Cardiac septum (tissue), 1 donor: ENCODE results near the gene KPNA6. TPM values are rescaled to one million over a fixed set of nuclear protein-coding genes. Genes with fewer than 3 reads are reported as not detected.
"Not testable (repeated sequence)": the region's sequence is repeated elsewhere in the genome, so short reads cannot be mapped to it uniquely, and the experiment has no call there.

Experiments
- DNase-seq: peaks from one replicate; pipeline ENCODE4 v3.0.0-alpha.2; 2020; ENCODE audit warnings: low spot score
- intact Hi-C: fragments of 100-400 bp; cut with DNase I; formaldehyde crosslinking; loops from one replicate; pipeline ENCODE4 v1.14.0; 2022
- long read RNA-seq: library from polyadenylated mRNA; unstranded; transcript quantifications from one replicate; pipeline ENCODE4 v2.0.0, GENCODE V29; 2021
- total RNA-seq: library from RNA; stranded (reverse); fragmentation: NEBNext Ultra II Directional; extraction: Animal tissue kit (Norgen Biotek cat#: 25700); gene quantifications from one replicate; pipeline ENCODE4 v1.2.1, GENCODE V29; 2021
- donor health status: DM: no; HTN: no; CAD: no.

KPNA6 gene
- 81.4 TPM for total RNA-seq
- long read RNA-seq, full-length matches to known transcripts, result 12 of 21 reads
- long read RNA-seq, partial matches to known transcripts, result 6 of 21 reads
- long read RNA-seq, other reads (novel, unspliced or antisense), result 3 of 21 reads

DNA sequence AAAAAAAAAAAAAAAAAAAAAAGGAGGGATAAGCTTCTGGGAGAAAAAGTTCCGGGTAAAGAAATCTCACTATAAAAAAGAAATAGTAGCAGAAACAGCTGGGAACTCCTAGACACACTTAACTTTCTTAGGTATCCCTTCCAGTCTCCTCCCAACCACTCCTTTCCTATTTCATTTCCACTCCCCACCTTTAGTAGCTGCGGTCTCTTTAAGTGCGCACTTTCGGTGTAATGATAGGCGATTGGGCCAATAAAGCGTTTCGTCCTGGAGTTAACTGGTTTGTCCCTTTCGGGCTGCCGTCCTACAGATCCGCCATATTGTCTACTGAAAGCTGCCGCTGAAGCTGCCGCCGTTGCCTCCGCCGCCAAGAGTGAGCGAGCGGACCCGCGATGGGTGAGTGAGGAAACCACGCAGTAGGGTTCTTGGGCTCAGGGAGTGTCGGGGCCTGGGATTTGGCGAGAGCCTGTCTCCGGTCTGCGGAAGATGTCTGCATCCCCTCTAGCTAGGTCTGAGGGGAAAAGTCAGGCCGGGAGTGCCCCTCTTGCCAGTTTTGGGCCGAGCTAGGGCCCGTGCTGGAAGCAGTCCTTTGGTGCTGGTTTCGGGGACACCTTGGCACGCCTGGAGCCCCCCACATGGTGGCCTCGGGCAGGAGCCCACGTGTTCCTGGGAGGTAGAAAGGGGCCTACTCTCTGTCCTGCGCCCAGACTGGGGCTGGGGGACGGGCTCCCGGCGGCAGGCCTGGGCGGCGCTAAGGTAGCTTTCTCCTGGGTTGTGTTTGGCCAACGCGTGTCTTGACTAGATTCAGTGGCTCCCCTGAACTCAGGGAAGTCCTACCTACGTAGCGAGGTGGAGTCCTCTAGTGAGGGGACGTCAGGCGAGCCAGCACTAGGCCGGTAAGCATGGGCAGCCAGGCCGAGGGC is at the start of gene KPNA6:
KPNA6 (plus strand) TSS at position 315 of the 920 bp plus-strand sequence; CDS start at position 390, 75 bp downstream.
- DNase-seq, result peak; percentile 93
- intact Hi-C loops, result loop anchor here (2.0 to 5.0 kb wide), 3 partner anchors 35 to 89 kb away; partner anchors contain the start of genes TMEM39B and TXLNA

DNA sequence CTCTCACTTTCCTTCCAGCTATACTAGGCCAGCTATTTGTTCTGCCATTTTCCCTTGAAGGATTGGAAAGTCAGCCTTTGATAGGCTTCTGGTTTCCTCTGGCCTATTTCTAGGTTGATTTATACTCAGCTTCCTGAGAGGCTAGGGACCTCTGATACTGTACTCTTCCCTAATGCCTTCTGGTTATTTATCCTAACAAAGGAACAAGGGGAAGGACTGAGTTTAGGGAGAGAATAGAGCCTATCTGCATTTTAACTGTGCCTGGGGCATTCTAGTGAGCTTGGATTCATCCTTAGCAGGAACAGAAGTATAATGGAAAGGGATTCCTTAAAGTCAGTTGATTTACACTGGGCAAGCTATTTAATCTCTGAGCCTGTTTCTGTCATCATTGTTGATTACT is 46.9 kb upstream of the KPNA6 start:
- DNase-seq, result no peak
- intact Hi-C loops, result loop anchor here (5.0 kb wide), 1 partner anchor 49 kb away; the partner anchor contains the start of gene KHDRBS1

DNA sequence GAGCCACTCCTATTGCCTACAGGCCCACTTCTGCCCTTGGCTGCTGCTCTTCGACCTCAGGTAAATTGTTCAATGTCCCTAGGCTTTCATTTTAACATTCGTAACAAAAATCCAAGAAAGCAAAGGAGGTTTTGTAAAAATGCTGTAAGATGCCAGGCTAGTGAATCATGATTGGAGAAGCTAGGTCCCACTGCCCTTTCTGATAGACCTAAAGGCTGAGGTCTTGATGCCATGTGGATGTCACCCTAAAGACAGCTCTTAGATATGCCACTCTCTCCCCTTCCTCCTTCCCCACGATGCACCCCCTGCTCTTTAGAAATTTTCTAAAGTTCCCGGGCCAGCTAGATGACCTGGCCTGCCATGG is 45.0 kb upstream of the KPNA6 start:
- no peak for DNase-seq
- intact Hi-C loops, result loop anchor here (5.0 kb wide), 1 partner anchor 51 kb away; the partner anchor contains the start of gene KHDRBS1

DNA sequence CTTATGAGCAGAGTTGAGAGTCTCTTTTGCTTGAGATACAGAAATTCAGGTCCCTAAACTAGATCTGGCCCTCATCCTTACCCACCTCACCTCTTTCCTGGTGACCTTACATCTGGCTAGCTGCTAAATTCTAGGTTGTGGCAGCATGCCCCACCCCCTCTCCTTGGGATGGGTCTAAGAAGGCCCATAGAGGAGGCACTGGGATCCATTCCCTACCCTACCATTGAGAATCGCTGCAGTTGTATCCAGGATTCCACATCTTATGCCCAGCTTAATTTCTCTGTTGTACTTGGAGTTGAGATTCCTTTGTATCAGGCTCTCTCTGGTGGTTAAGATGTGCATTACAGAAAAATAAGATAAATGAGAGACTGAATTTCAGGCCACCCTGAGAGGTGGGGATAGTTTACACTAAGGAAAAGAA is 44.6 kb upstream of the KPNA6 start:
- intact Hi-C loops, result loop anchor here (5.0 kb wide), 1 partner anchor 51 kb away; the partner anchor contains the start of gene KHDRBS1
- DNase-seq, result no peak

DNA sequence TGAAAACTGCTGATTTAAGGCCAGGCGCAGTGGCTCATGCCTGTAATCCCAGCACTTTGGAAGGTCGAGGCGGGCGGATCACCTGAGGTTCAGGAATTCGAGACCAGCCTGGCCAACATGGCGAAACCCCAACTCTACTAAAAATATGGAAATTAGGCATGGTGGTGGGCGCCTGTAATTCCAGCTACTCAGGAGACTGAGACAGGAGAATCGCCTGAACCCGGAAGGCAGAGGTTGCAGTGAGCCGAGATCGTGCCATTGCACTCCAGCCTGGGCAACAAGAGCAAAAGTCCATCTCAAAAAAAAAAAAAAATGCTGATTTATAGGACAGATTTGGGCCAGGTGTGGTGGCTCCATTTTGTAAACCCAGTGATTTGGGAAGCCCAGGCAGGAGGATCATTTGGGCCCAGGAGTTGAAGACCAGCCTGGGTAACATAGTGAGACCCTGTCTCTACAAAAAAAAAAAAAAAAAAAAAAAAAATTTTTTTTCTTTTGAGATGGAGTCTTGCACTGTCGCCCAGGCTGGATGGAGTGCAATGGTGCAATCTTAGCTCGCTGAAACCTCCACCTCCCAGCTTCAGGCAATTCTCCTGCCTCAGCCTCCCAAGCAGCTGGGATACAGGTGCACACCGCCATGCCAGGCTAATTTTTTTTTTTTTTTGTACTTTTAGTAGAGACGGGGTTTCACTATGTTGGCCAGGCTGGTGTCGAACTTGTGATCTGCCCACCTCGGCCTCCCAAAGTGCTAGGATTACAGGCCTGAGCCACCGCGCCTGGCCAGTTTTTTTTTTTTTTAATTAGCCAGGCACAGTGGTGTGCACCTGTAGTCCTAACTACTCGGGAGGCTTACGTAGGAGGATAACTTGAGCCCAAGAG is 42.0 kb upstream of the KPNA6 start:
- DNase-seq, intact Hi-C loops: not testable (repeated sequence)

DNA sequence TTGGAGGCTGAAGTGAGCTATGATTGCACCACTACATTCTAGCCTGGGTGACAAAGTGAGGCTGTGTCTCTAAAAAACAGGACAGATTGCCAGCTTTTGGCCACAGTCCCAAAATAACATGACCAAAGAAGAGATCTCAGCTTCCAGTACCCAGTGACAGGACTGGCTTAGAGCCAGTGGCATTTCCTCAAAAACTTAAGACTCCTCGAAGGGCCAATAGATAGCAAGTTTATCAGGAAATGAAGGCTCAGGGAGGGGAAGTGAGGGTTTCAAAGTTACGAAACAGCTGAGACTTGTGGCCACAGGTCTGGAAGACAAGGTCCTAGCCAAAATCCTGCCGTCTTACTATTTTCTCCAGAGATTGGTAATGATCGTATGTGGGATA is 41.4 kb upstream of the KPNA6 start:
- intact Hi-C loops, result no loop called here

DNA sequence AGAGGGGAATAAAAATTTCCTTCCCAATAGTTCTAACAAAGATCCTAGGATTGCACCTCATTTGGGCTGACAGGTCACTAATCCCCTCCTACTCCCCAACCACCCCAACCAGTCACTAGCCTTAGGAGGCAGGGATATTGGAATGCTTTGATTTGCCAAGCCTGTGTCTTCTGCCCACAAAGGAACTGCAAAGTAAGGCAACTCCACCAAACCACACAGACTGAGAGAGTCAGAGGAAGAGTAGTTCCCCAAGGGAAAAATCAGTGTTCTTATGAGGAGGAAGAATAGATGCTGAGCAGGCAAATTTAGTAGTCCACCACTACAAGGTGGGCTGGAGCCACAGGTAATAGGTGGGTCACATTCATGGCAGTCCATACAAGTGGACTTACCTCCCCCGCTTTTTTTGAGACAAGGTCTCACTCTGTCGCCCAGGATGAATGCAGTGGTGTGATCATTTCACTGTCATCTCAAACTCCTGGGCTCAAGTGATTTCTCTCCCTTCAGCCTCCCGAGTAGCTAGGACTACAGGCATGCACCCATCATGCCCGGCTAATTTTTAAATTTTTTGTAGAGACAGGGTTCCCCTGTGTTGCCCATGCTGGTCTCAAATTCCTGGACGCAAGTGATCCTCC is 38.8 kb upstream of the KPNA6 start:
- intact Hi-C loops, result no loop called here
- no peak for DNase-seq

More for the DNA sequence above, 41.4 kb upstream of the KPNA6 start:
- no peak for DNase-seq

DNA sequence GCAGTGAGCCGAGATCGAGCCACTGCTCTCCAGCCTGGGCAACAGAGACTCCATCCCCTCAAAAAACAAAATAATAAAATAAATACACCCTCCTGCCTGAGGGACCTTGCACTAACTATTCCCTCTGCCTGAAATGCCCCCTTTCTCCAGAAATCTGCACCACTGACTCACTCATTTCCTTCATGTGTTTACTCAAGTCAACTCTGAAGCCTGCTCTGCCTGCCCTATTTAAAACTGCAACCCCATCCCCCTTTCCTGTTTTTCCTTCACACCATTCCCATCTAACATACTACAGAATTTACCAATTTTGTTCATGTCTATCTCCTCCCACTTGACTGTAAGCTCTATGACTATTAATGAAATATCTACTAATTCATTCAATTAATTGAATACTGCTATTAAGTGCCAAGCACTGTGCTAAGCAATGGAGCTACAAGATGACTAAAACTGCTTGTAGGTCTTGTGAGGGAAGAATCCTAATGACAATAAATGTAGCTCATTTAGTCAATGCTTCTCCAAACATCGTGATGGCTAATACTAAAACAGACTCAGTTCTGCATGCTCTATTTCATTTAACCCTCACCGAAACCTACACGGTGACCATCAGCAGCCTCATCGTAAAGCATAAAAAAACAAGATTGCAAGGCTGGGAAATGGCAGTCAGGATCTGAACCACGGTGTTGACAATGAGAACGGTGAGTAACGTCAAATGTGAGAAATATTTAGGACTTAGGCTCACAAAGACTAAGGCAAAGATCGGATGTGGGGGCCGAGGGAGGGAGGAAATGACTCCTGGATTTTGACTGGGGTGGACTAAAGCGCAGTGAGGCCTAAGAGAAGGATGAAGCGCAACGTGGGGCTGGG is 35.9 kb upstream of the KPNA6 start:
- DNase-seq, result no peak
- intact Hi-C loops, result loop anchor here (1.0 to 2.0 kb wide), 2 partner anchors 37 to 59 kb away; partner anchors contain the start of genes KHDRBS1 and KPNA6

DNA sequence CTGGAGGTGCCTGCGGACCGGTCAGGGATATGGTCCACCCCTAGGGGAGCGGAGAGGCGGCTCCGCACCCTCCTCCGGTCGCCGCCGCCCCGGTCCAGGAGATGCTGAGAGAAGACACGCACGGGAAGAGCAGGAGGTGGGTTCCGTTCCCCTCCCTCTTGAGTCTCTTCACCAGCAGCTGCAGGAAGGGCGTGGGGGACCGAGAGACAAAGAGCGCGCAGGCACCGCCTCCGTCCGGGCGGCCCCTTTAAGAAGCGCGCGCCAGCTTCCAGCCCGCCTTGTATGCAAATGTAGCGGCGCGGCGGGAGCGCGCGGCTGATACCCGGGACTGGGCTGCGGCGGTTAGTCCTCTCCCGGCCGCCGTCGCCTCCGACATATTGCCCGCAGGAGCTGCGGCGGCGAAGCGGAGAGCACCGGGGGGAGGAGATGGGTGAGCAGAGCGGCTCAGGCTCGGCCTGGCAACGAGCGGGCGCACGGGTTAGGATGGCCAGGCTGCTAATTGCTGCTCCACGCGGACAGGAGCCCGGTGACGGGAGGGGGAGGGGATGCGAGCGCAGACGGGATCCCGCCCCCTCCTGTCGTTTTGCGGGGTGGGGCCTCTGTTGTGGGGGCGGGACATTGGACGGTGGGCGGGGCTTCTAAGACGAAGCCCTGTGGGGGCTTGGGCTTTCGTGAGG is 35.1 kb upstream of the KPNA6 start, which contains the start of gene TMEM39B:
TMEM39B (plus strand) TSS at position 318 of the 677 bp plus-strand sequence; CDS start at position 427, 109 bp downstream.
- intact Hi-C loops, result loop anchor here (1.0 to 2.0 kb wide), 2 partner anchors 36 to 59 kb away; partner anchors contain the start of genes KHDRBS1 and KPNA6
- DNase-seq, result peak; percentile 97

DNA sequence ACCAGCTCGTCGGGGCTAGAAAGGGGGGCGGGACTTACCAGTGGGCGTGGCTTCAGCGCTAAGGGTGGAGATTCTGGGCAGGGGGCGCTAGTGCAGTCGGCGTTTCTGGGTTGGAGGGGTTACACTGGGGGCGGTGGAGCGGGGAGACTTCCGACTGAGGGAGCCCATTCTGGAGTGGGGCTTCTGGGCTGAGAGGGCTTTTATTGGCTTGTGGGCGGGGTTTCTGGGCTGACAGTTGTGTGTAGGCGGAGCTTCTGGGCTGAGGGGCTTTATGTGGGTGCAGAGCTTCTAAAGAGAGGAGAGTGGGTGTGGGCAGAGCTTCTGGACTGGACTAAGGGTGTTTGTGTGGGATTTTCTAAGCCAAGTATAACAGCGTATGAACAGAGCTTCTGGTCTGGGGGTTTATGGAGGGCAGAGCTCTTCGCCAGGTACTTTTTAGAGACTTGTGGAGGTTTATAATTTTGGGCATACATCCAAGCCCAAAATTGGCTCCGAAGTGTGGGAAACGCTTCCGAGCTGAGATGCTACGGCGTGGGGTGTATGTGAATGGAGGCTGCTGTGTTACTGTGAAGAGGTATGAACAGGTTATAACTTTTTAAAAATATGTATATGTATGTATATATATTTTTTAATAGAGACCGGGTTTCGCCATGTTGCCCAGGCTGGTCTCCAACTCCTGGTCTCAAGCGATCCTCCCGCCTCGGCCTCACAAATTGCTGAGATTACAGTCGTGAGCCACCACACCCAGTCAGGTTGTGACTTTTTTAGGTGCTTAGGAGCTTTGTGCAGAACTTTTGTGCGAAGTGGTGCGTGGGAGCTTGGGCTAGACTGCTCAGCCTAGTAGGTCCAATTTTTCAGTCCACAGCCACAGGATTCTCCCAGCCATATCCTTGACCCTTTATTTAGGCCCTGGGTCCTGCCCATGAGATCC is 34.3 kb upstream of the KPNA6 start:
- no peak for DNase-seq
- intact Hi-C loops, result loop anchor here (2.0 kb wide), 1 partner anchor 35 kb away; the partner anchor contains the start of gene KPNA6

DNA sequence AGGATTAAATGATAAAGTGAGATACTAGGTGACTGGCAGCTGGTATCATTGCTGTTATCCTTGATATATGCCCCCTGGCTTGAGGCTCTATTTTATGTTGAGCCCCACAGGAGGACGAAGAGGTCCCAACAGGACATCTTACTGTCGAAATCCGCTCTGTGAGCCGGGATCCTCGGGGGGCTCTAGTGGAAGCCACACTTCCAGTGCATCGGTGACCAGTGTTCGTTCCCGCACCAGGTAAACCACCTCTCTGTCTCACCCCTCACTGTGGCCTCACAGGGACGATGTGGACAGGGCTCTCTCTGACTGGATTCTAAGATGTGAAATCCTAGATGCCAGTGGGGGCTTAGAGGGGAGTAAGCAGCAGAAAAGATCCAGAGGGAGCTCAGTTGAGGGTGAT is 33.0 kb upstream of the KPNA6 start:
- no peak for DNase-seq
- intact Hi-C loops, result no loop called here

DNA sequence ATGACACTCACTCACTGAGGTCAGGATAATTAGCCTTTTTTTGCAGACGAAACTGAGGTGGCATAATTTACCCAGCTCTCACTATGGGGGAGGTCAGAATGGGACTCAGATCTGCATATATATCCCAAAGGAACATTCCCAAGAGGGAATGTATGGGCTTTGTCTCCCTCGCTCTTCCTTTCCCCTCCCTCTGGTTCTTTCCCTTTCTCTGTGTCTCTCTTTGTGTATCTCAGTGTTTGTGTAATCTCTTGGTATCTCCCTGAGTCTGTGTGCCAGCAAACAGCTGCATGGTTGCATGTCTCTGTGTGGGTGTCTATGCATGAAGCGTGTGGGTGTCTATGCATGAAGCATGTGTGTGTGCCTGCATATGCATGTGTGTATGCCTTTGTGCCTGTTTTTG is 30.4 kb upstream of the KPNA6 start:
- intact Hi-C loops, result no loop called here
- no peak for DNase-seq

DNA sequence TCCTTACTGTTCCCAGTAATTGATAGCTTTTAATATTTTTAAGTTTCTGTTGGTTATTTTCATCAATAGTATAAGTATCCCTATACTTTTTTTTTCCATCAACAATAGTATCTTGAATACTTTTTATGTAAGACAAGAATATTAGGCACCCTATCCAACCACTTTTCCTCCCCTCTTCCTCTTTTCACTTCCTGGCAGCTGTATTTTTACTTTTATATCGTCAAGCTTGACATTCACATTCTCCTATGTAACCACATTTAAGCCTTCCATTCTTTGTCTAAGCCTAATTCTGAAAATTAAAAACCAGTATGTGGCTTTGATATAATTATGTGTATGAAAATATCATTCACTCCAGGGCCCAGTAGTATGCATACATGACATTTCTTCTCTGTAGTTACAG is 25.8 kb upstream of the KPNA6 start:
- no peak for DNase-seq
- intact Hi-C loops, result no loop called here

DNA sequence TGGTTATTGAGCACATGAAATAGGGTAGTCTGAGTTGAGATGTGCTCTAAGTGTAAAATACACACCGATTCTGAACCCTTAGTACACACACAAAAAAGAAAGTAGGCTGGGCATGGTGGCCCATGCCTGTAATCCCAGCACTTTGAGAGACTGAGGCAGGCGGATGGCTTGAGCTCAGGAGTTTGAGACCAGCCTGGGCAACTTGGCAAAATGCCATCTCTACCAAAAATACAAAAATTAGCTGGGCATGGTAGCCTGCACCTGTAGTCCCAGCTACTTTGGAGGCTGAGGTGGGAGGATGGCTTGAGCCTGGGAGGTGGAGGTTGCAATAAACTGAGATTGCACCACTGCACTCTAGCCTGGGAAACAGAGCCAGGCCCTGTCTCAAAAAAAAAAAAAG is 21.5 kb upstream of the KPNA6 start:
- DNase-seq, intact Hi-C loops: not testable (repeated sequence)

DNA sequence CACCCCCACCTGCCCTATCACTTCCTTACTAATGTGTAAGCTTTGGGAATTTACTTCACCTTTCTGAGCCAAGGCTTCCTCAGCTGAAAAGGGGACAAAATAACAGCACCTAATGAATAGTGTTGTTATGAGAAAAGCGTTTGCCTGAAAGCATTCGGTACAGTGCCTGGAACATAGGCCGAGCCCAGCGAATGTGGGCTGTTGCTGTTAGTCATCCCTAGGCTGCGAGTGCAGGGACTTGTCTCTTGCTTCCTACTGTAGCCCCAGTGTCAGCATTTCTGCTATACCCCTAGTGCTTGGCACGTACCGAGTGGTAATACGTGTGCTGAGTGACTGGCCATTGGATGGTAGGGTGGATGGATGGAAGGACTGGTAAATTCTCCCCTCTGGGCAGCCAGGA is 16.7 kb upstream of the KPNA6 start:
- intact Hi-C loops, result no loop called here
- no peak for DNase-seq

DNA sequence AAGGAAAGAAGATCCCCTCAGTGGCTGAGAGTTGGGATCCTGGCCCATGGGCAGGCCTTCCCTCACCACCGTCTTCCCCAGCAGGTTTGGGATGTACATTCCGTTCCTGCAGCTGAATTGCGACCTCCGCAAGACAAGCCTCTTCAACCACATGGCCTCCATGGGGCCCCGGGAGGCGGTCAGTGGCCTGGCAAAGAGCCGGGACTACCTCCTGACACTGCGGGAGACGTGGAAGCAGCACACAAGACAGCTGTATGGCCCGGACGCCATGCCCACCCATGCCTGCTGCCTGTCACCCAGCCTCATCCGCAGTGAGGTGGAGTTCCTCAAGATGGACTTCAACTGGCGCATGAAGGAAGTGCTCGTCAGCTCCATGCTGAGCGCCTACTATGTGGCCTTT is 16.3 kb upstream of the KPNA6 start:
- DNase-seq, result no peak
- intact Hi-C loops, result no loop called here
